HG03095 (cell line): ENCODE measurements around the gene CCDC28A.
"Not testable (repeated sequence)": the region's sequence is repeated elsewhere in the genome, so short reads cannot be mapped to it uniquely, and the experiment has no call there.

Experiments used
- ATAC-seq: cut with Tn5 transposase; IDR thresholded peaks from one replicate; pipeline ENCODE4 v1.9.1; 2021; ENCODE audit warnings: moderate library complexity; ENCODE audit not compliant: unreplicated experiment

The CCDC28A gene

GRCh38 chr6:138773177-138774091 lies at the start of gene CCDC28A:
CCDC28A (plus strand) TSS chr6:138773769; CDS start chr6:138776121, 2,352 bp downstream.
- ATAC-seq, result peak; percentile 91

GRCh38 chr6:138724015-138724414 lies 49.6 kb upstream of the CCDC28A start:
- ATAC-seq, result no peak

GRCh38 chr6:138726066-138726756 lies 47.4 kb upstream of the CCDC28A start:
- ATAC-seq, result no peak

- no peak for ATAC-seq
These were observed 46.8 kb upstream of the CCDC28A start for GRCh38 chr6:138726757-138727097.

GRCh38 chr6:138727182-138727581 lies 46.4 kb upstream of the CCDC28A start:
- no peak for ATAC-seq

GRCh38 chr6:138728662-138729061 lies 44.9 kb upstream of the CCDC28A start:
- no peak for ATAC-seq

- ATAC-seq, result not testable (repeated sequence)
These were observed 43.5 kb upstream of the CCDC28A start for GRCh38 chr6:138730037-138730436.

- ATAC-seq, result no peak
These were observed 39.0 kb upstream of the CCDC28A start for GRCh38 chr6:138734585-138734984.

- ATAC-seq, result no peak
These were observed 36.9 kb upstream of the CCDC28A start for GRCh38 chr6:138736640-138737039.

GRCh38 chr6:138752017-138752416 lies 21.6 kb upstream of the CCDC28A start:
- no peak for ATAC-seq

- no peak for ATAC-seq
These were observed 16.4 kb upstream of the CCDC28A start for GRCh38 chr6:138757136-138757535.

GRCh38 chr6:138765896-138766655 lies 7.5 kb upstream of the CCDC28A start:
- no peak for ATAC-seq

- ATAC-seq, result no peak
These were observed 4.4 kb upstream of the CCDC28A start for GRCh38 chr6:138769102-138769676.

- peak; percentile 2 for ATAC-seq
These were observed 883 bp upstream of the CCDC28A start for GRCh38 chr6:138772596-138773176.

GRCh38 chr6:138774370-138774769 lies 801 bp downstream of the CCDC28A start:
- no peak for ATAC-seq

- ATAC-seq, result no peak
These were observed 3.1 kb downstream of the CCDC28A start for GRCh38 chr6:138776659-138777058.

GRCh38 chr6:138778331-138778730 lies 4.8 kb downstream of the CCDC28A start:
- ATAC-seq, result no peak

- ATAC-seq, result no peak
These were observed 8.7 kb downstream of the CCDC28A start for GRCh38 chr6:138782243-138782642.

- no peak for ATAC-seq
These were observed 11.5 kb downstream of the CCDC28A start for GRCh38 chr6:138785079-138785478.

GRCh38 chr6:138785980-138786379 lies 12.4 kb downstream of the CCDC28A start:
- ATAC-seq, result no peak

GRCh38 chr6:138787138-138787537 lies 13.6 kb downstream of the CCDC28A start:
- no peak for ATAC-seq
